Tibial nerve (tissue), 4 donors: ENCODE measurements around the gene GGNBP2.

Experiments used
- CTCF ChIP-seq, 5 experiments: fragments of 200-600 bp in 3 of 5; fragments of 450-650 bp in 2 of 5; sonication (generic) in 3 of 5; IDR thresholded peaks; one replicate each; pipeline ENCODE4 v1.5.1; 2016 to 2019; ENCODE audit warnings: antibody characterized with exemption in 5 of 5, mild to moderate bottlenecking in 3 of 5, moderate library complexity in 2 of 5
- EP300 ChIP-seq, 2 donors: sonication (generic); formaldehyde crosslinking; IDR thresholded peaks; one replicate each; pipeline ENCODE4 v1.6.1; 2017; ENCODE audit warnings: antibody characterized with exemption in 2 of 2, mild to moderate bottlenecking in 1 of 2

- TF ChIP-seq EP300 (IDR thresholded peaks at IDR 0.05): peak; percentile 60 to 75
- peak in 2 of 5 experiments; percentile 21 to 44 for TF ChIP-seq CTCF (IDR thresholded peaks at IDR 0.05)
These were observed 56.7 kb downstream of the GGNBP2 start, which contains the start of gene MRM1 for GRCh38 chr17:36601303-36602029.
